ENCODE results near the gene RAP1GAP2.
"Not testable (repeated sequence)": the region's sequence is repeated elsewhere in the genome, so short reads cannot be mapped to it uniquely, and the experiment has no call there.

Gene RAP1GAP2

DNA sequence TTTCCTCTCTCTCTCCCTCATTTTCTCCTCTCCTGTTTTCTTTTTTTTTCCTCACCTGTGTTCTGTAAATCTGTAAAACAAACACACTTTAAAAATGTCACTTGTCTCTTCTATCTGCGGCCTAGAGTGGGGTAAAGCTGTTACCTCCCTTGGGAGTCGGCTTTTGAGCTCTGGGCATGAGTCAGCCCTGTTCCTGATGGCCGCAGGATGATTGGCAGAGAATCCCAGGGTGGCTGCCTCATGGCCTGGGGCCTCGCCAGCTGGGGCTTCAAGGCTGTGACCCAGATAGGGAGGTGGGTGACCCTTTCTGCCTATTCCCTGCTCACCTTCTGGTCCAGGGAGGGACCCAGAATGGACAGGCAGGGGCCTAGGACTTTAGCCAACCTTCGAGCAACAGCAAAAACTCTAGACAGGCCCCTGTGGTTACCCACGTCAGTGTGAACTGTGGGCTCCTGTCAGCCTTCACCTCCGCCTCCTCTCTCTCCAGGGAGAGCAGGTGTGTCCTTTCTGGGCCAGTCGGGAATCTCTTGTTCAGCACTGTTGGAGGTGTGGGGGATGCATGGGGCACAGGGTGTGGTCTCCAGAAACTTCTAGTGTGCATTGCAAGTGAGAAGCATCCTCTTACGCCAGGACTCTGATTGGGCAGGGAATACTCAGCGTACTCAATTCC lies 87.4 kb downstream of the RAP1GAP2 start:
- peak; percentile 60 for DNase-seq (ENCODE audit: low read depth)

DNA sequence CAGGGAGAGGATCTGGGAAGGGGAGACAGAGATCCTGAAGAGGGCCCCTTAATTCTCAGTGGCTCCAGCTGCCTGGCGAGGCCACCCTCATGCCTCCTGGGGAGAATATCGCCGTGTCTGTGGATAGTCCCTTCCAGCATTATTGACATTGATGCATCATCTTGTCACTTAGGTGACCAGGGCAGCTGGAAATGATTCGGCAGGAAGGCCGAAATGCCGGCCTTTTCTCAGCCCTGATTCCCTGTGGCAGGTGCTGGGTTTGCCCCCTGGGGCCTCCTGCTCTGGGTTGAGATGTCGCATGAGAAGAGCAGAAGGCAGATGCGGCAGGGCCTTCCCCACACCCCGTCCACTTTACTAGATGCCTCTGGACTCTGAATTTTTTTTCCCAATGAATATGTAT lies 89.5 kb downstream of the RAP1GAP2 start:
- DNase-seq (ENCODE audit: low read depth), result no peak

DNA sequence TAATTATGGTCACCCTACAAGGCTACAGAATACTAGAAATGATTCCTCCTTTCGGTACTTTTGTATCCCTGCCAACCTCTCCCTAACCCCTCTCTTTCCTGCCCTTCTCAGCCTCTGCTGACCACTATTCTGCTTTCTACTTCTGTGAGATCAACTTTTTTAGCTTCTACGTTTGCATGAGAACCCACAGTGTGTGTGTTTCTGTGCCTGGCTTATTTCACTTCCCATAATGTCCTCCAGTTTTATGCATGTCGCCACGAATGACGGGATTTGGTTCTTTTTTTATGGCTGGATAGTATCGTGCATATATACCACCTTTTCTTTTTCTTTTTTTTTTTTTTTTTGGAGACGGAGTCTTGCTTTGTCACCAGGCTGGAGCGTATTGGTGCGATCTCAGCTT lies 92.1 kb downstream of the RAP1GAP2 start:
- DNase-seq (ENCODE audit: low read depth), result no peak

DNA sequence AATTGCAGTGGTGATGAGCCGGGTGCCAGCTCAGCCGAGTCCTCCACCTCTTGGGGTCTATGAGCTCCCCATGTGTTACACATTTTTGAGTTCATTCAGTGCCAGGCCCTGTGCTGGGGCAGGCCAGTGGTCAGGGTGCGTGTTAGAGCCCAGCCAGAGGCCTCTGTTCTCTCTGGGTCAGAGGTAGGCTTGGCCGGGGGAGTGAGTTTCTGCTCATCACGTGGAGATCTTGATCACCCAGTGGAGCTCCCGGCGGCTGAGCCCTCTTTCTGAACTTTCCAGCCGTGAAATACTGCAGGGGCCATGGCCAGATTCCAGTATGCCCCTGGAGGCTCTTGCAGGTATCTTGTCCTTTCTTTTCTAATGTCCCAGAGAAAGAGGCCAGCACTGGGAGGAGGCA lies 93.0 kb downstream of the RAP1GAP2 start:
- no peak for DNase-seq (ENCODE audit: low read depth)

DNA sequence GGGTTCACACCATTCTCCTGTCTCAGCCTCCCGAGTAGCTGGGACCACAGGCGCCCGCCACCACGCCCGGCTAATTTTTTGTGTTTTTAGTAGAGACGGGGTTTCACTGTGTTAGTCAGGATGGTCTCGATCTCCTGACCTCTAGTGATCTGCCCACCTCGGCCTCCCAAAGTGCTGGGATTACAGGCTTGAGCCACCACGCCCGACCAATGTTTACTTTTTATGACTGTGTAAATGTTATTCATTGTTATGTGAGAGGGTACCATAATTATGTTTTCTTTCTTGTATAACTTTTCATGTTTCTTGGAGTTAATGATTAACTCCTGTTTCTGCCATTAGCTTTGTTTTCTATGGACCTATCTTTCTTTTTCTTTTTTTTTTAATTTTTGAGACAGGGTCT lies 94.5 kb downstream of the RAP1GAP2 start:
- DNase-seq (ENCODE audit: low read depth), result not testable (repeated sequence)

DNA sequence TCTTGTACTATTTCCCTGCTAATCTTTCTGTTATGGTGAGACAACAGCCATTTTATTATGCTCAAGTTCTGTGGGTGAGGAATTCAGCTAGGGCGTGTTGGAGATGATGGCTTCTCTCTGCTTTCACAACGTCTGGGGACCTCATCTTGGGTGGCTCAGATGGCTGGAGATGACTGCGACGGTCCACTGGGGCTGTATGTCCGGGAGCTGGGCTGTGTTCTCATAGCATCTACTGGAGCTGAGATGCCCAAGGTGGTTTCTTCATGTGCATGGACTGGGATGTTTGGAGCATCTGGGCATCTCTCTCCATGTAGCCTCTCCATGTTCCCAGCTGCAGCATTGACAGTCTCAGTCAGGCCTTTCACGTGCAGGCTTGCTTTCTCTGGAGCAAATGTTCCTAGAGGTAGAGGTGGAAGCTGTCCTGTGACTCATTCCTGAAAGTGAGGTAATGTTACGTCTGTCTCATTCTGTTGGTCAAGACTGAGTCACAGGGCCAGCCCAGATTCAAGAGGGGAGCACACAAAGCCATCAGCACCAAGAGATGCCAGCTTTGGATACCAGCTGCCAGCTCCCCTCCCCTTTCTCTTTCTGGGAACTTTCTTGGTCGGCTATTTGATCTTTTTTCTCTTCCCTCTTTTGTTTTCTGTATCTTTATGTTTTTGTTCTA lies 96.2 kb downstream of the RAP1GAP2 start:
- DNase-seq (ENCODE audit: low read depth), result peak; percentile 70

DNA sequence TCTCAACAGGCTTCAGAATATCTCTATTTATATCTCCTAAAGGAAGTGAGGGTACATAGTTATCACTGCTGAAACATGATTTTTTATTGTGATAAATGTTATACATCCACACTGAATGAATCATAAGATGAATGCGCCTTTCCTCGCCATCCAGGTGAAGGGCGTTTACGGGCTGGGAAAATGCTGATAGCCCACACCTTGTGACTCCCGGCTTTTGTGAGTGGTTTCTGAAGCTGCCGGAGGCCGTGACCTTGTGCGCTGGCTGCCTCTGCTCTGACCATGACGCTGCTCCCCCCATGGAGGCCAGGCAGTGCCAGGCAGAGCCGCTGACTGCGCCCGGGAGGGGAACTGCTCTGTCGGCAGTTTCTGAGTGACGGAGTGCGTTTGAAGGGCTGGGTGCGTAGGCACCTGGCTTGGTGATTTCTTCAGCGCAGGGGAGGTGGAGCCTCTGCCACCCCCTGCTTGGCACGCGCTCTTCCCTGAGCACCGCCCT lies 97.2 kb downstream of the RAP1GAP2 start:
- DNase-seq (ENCODE audit: low read depth), result no peak

DNA sequence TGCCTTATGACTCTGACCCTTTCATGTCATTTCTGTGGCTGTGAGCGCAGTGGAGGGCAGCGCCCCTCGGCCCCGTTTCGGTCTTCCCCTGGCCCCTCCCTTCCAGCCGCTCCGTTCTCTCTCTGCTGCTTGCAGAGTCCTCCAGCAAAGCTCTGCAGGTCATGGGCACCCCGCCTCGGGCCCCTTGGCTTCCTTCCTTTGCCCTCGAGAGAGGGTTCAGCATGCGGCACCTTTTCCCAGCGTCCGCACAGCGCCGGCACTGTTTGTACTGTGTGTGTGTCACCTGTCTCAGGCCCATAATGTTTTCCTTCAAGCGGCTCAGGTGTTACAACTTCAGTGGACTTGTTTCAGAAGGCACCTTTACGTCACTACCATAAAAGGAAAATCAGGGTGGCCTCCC lies 98.5 kb downstream of the RAP1GAP2 start:
- no peak for DNase-seq (ENCODE audit: low read depth)

DNA sequence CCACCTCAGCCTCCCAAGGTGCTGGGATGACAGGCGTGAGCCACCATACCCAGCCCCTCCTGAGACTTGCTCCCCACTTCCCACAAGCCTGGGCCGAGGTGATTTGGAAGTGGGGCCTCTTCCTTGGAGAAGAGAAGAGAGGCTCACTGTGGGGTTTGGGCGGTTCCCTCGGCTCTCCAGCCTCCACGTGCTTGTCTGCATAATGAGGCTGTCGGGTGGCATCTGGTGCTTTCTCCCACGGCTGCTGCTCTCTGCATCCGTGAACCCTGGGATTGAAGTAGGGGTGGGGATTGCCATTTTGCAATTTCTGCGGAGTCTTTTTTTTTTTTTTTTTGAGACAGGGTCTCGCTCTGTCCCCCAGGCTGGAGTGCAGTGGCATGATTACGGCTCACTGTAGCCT lies 101.4 kb downstream of the RAP1GAP2 start:
- no peak for DNase-seq (ENCODE audit: low read depth)

DNA sequence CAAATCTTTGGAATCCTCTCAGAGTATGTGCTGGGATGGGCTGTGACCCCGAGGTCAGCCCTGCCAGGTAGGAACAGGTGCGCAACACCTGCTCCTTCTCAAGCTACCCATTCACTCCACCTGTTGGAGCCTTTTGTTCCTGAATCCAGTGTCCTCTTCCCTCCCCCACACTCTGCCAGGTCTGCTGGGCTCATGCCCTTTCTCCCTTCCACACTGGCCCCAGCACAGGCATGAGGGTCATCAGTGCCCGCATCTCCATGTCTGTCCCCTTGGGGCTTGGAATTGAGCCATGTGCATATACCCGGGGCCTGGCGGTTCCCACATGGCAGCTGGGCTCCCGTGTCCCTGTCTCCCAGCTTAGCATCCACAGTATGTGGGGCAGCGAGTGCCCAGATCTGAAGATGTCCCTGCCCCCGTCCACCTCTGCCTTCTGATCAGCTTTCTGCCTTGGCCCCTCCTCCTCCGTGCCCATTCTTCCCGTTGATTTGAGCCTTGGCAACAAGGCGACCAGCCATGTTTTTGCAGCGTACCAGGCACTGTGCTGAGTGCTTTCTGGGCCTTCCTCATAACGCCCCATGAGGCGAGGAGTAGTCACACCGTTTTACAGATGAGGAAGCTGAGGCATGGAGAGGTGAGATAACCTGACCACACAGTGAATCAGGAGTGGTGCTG lies 102.2 kb downstream of the RAP1GAP2 start:
- DNase-seq (ENCODE audit: low read depth), result no peak

DNA sequence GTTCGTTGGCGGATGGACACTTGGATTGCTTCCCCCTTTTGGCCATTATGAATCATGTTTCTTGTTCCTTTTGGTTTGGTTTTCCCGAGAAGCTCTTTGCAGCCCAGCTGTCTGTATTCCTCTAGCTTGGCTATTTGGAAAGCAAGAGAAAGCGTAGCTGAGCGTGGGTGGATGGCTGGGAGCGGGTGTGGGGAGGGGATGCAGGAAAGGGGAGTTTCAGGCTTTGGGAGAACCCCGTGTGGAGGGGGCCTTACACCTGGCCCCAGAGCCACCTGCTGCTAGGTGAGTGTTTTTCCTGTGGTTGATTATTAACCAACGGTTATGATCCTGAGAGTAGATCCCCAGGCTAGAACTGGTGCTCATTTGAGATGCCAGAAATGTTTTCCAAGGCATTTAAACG lies 103.7 kb downstream of the RAP1GAP2 start:
- DNase-seq (ENCODE audit: low read depth), result no peak

DNA sequence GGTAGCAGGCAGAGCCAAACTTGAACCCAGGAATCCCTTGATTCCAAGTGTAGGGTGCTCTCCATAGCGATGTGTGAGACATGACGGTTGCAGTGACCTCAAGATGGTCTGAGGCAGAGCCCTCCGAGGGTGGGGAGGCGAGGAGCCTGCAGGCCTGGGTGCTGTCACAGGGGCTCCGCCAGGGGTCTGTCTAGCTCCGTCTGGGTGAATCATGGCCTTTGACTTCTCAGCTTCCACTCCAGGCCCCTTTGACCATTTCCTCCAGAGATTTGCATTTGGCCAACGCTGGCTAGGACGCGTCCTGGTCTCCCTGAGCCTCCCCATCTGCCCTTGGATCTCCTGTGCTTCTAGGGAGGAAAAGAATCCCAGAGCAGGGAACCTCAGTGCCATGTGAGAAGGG lies 104.6 kb downstream of the RAP1GAP2 start:
- no peak for DNase-seq (ENCODE audit: low read depth)

DNA sequence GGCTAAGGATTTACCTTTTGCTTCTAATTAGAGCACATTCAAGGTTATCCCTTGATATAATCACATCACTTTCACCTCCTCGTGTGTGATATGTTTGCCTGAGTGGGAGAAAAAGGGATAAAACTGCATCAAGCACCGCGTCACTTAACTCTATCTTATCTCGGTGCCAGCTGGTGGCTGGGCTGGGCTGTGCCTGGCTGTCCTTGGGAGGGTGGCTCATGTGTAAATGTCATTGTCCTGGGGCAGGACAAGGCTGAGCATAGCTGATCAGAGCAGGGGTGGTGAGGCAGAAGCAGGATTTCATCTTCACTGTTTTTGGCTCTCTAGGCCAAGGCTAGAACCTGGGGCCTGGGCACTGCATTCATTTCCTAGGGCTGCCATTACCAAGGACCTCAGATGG lies 105.3 kb downstream of the RAP1GAP2 start:
- no peak for DNase-seq (ENCODE audit: low read depth)

DNA sequence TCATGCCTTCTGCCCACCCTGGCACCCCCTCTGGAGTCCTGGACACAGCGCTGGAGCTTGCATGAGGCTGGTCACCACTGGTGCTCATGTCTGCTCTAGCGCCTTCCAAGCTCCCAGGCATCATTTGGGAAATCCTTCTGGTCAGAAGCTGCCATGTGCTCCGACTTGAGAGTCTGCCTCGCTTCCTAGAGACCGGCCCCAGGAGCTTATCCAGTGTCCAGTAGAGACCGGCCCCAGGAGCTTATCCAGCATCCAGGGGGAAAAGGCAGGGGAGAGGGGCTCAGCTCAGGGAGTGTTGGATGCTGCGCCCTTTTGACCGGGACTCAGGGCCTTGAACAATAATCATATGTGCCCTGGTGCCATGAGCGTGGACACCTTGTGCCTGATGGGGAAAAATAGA lies 106.3 kb downstream of the RAP1GAP2 start:
- no peak for DNase-seq (ENCODE audit: low read depth)

DNA sequence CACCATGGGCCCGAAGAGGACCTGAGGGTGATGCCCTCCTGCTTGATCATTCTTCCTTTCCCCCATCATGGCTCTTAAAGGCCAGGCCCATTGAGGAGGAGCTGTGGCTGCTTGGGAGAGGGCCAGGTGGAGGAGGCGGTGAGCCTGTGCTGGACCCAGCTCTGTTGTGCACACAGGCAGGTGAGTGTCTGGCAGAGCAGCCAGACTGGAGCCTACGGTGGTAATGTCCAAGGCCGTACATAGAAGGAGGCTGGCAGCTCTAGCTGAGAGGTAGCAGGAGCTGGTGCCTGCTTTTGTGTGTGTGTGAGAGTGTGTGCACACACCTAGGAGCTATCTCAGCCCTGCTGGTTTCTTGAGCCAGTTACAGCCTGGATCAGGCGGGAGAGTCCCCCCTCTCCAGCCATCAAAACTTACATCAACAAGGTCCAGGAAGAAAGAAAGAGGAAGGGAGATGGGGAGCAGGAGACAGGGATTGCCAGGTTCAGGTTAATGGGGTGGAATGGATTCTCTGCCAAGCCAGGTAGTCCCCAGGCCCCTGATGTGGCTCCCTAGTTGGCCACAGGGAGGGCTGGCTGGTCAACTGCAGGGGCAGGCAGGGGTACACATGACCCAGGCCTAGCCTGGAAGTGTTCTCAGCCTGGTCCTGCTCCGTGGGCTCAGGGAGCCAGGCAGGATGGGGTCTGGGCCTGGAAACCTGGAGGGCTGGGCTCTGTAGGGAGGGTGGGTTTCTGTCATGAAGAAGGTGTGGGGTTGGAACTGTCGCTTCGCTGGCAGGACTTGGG lies 107.1 kb downstream of the RAP1GAP2 start:
- DNase-seq (ENCODE audit: low read depth), result no peak

DNA sequence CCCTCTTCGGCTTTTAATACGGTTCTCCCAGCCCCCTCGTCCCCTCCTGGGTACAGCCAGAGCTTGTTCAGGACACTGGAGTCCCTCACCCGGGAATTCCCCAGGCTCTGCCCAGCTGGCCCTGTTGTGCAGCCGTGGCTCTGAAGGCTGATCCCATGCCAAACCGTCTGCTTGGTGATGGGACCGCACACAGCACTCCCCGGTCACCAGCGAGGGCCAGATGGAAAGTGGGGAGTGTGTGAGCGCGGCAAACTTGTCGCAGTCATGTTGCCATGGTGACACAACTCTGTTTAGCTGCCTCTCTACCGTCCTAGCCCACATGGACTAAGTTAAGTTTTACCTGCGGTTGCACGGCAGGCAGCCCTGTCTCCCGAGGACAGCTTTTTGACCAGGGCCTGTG lies 107.9 kb downstream of the RAP1GAP2 start:
- peak; percentile 35 for DNase-seq (ENCODE audit: low read depth)

DNA sequence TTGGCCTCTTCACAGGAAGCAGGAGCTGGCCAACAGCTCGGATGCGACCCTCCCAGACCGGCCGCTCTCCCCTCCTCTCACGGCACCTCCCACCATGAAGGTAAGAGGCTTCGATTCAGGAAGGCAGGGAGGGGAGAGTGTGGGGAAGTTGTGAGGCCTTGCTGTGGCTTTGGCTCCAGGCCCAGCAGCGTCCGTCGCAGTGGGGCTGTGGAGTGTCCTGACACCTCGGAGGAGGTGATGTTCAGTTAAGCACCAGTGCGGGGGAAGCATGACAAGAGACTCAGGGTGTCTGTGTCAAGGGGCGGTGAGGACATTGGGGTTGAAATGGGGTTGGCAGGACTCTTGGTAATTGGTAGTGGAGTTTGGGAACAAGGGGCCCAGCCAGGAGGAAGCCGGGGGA lies 109.0 kb downstream of the RAP1GAP2 start:
- no peak for DNase-seq (ENCODE audit: low read depth)

DNA sequence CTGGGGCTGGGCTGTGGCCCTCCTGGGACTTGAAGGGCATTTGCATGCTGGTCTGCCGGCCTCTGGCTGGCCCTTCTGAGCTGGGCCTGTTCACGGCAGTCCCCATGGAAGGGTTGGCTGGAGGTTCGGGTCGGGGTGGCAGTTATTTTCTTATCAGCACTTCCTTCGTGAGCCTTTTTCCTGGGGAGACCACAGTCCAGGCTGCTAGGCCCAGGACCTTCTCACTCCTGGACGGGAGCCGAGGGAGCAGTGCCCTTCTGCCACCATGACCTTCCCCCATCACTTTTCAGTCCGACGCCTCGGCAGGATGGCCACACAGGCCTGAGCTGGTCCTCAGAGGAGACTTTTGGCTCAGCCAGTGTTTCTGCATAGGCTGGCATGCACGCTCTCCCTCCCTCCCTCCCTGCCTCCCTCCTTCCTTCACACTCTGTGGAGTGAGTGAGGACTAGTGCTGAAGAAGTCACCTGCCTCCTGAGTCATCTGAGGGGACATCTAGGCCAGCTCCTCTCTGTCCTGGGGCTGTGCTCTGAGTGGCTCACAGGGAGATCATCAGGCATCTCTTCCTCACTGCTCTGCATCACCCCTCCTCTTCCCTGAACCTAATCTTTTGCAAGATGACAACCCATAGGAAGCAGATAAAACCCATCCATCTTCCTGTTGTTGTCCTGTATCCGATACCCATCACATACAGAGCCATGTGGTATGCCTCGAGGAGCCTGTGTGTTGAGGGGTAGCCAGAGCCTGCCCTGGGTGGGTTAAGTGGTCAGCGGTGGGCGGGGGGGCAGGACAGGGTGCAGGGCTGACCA lies 109.7 kb downstream of the RAP1GAP2 start:
- DNase-seq (ENCODE audit: low read depth), result no peak

DNA sequence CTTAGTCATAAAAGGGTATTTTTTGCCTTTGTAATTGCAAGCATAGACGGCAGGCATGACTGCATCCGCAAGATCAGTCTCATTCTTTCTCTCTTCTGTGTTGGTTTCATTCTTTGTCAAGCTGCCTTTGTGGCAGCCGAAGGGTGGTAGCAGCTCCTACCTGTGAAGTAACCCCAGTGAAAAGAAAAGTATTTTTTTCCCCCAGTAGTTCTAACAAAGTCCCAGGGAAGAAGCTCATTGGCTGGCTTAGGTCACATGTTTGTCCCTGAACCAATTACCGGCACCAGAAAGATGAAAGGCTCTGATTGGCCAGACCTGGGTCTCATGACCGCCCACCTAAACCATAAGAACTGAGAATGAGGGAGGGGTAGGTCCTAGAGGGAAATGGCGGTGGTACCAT lies 110.7 kb downstream of the RAP1GAP2 start:
- no peak for DNase-seq (ENCODE audit: low read depth)

DNA sequence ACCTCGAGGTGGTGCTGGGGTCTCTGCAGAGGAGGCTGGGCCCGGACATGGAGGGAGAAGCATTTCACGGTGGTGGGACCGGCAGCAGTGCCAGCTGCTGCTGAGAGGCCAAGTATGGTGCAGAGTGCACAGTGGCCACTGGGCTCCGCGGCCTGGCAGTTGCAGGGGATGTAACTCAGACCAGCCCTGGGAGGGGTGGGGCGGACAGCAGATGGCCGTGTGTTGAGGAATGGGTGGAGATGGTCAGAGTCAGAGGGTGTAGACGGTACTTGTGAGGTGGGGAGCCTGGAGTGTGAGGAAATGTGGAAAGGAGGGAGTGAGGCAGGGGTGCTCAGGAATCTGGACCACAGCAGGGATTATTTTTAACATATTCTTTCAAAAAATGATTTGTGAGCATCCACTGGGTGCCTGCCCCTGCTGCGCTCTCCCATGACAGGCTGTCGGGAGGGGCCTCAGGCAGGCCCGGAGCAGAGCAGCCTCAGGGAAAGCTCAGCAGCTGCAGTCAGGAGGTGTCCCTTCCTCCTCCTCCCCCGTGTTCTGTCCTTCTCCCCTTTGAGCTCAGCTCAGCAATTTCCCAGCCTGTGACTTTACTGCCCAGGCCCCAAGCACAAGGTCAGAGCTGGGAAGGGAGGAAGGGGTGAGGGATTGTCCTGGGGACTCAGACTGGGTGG lies 113.1 kb downstream of the RAP1GAP2 start:
- no peak for DNase-seq (ENCODE audit: low read depth)

DNA sequence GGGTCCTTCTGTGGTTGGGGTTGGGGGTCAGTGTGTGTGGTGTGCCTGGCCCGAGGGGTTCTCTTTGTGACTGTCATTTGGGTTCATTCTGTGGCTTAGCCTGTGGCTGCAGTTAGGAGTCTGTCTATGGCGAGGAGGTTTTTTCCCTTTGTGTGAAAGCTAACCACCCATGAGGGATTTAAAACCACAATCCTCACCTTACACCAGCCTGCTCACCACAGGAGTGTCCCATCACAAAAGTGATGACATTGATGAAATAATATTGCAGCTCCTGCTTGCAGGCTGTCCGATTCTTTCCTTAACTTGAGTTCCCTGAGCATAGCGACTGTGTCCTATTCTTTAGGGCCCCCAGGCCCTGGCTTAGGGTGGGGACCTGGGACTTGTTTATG lies 113.6 kb downstream of the RAP1GAP2 start:
- no peak for DNase-seq (ENCODE audit: low read depth)

Data from fibroblast of gingiva (primary cell).